Suprapubic skin (tissue), 4 donors: ENCODE data around the gene PRDM5. TPM values are rescaled to one million over a fixed set of nuclear protein-coding genes. Genes with fewer than 3 reads are reported as not detected.

Experiments
- DNase-seq, 2 donors: peaks; one replicate each; pipeline ENCODE4 v3.0.0-alpha.2; 2019; ENCODE audit warnings: low spot score in 2 of 2
- H3K27ac ChIP-seq: fragments of 200-600 bp; sonication (generic); one replicate; pipeline ENCODE4 v1.5.1; 2019
- H3K27me3 ChIP-seq: fragments of 200-600 bp; sonication (generic); one replicate; pipeline ENCODE4 v1.5.1; 2019
- H3K36me3 ChIP-seq: fragments of 200-600 bp; sonication (generic); one replicate; pipeline ENCODE4 v1.5.1; 2019
- H3K4me1 ChIP-seq: fragments of 200-600 bp; sonication (generic); one replicate; pipeline ENCODE4 v1.5.1; 2019
- H3K4me3 ChIP-seq: fragments of 200-600 bp; sonication (generic); one replicate; pipeline ENCODE4 v1.5.1; 2019; ENCODE audit warnings: mild to moderate bottlenecking
- H3K9me3 ChIP-seq: fragments of 200-600 bp; sonication (generic); one replicate; pipeline ENCODE4 v1.5.1; 2019
- CTCF ChIP-seq, 2 donors: fragments of 200-600 bp in 1 of 2; fragments of 450-650 bp in 1 of 2; sonication (generic) in 1 of 2; IDR thresholded peaks; one replicate each; pipeline ENCODE4 v1.5.1; 2016 to 2019; ENCODE audit warnings: antibody characterized with exemption in 2 of 2, mild to moderate bottlenecking in 1 of 2, moderate library complexity in 1 of 2
- EP300 ChIP-seq: sonication (generic); formaldehyde crosslinking; IDR thresholded peaks from one replicate; pipeline ENCODE4 v1.6.1; 2017; ENCODE audit warnings: antibody characterized with exemption
- POLR2A ChIP-seq, 2 donors: fragments of 450-650 bp; IDR thresholded peaks; one replicate each; pipeline ENCODE4 v1.6.1; 2017; ENCODE audit warnings: antibody characterized with exemption in 2 of 2, mild to moderate bottlenecking in 2 of 2, moderate library complexity in 2 of 2
- POLR2AphosphoS5 ChIP-seq, 3 donors: sonication (generic); formaldehyde crosslinking; IDR thresholded peaks; one replicate each; pipeline ENCODE4 v1.6.1; 2017; ENCODE audit warnings: antibody characterized with exemption in 3 of 3
- WGBS: methylation state at CpG from one replicate; pipeline ENCODE4 v1.1.5; 2018; 5-methylcytosine and 5-hydroxymethylcytosine counted together
- total RNA-seq, 4 donors: library from RNA; depleted of rRNA; stranded (reverse); fragments of >200 nt; gene quantifications; one replicate each; pipeline ENCODE4 v1.1.0, GENCODE V29; 2016

PRDM5 gene
- total RNA-seq, 4 donors from 2014 or later, result 3.0 to 12.0 (median 4.5) TPM

- no peaks in the 10 kb centered on the region for H3K9me3 ChIP-seq
- H3K27me3 ChIP-seq, result no peaks in the 10 kb centered on the region
- 77% methylated on average over 4 of the region's 4 CpGs for WGBS
- no peak for TF ChIP-seq POLR2AphosphoS5 (IDR thresholded peaks at IDR 0.05)
- no peak for TF ChIP-seq CTCF (IDR thresholded peaks at IDR 0.05)
- TF ChIP-seq EP300, result no peak
- TF ChIP-seq POLR2A (IDR thresholded peaks at IDR 0.05), result no peak
- DNase-seq, result no peak
- no peak overlapping the region for H3K27ac ChIP-seq
- no peaks in the 10 kb centered on the region for H3K4me1 ChIP-seq
- H3K4me3 ChIP-seq, result no peak overlapping the region
- no peaks in the 10 kb centered on the region for H3K36me3 ChIP-seq
Observed at GRCh38 chr4:120728892-120729675, 193.4 kb downstream of the PRDM5 start.

- 89% methylated on average over 6 of the region's 6 CpGs for WGBS
- no peaks in the 10 kb centered on the region for H3K9me3 ChIP-seq
- no peaks in the 10 kb centered on the region for H3K36me3 ChIP-seq
- no peak for DNase-seq
- no peak overlapping the region for H3K27ac ChIP-seq
- H3K27me3 ChIP-seq, result no peaks in the 10 kb centered on the region
- no peaks in the 10 kb centered on the region for H3K4me1 ChIP-seq
- H3K4me3 ChIP-seq, result no peak overlapping the region
- TF ChIP-seq POLR2AphosphoS5 (IDR thresholded peaks at IDR 0.05), result no peak
- no peak for TF ChIP-seq CTCF (IDR thresholded peaks at IDR 0.05)
- no peak for TF ChIP-seq POLR2A (IDR thresholded peaks at IDR 0.05)
- no peak for TF ChIP-seq EP300
Observed at GRCh38 chr4:120725639-120726580, 196.6 kb downstream of the PRDM5 start.

- TF ChIP-seq POLR2A (IDR thresholded peaks at IDR 0.05) (no peak), CTCF (IDR thresholded peaks at IDR 0.05) (no peak), EP300 (no peak), POLR2AphosphoS5 (IDR thresholded peaks at IDR 0.05) (no peak)
- Histone ChIP-seq H3K9me3 (no peaks in the 10 kb centered on the region), H3K36me3 (no peaks in the 10 kb centered on the region), H3K4me1 (no peaks in the 10 kb centered on the region), H3K27ac (no peak overlapping the region), H3K4me3 (no peak overlapping the region), H3K27me3 (no peaks in the 10 kb centered on the region)
- 80% methylated on average over 2 of the region's 2 CpGs for WGBS
- DNase-seq, result no peak
Observed at GRCh38 chr4:120724656-120725055, 197.9 kb downstream of the PRDM5 start.

- 95% methylated on average over 2 of the region's 2 CpGs for WGBS
- Histone ChIP-seq H3K9me3 (no peaks in the 10 kb centered on the region), H3K27ac (no peak overlapping the region), H3K36me3 (no peaks in the 10 kb centered on the region), H3K27me3 (no peaks in the 10 kb centered on the region), H3K4me1 (no peaks in the 10 kb centered on the region), H3K4me3 (no peak overlapping the region)
- TF ChIP-seq CTCF (IDR thresholded peaks at IDR 0.05) (no peak), POLR2A (IDR thresholded peaks at IDR 0.05) (no peak), EP300 (no peak), POLR2AphosphoS5 (IDR thresholded peaks at IDR 0.05) (no peak)
- DNase-seq, result no peak
Observed at GRCh38 chr4:120723986-120724385, 198.5 kb downstream of the PRDM5 start.

- Histone ChIP-seq H3K9me3 (no peaks in the 10 kb centered on the region), H3K27ac (no peak overlapping the region), H3K27me3 (no peaks in the 10 kb centered on the region), H3K36me3 (no peaks in the 10 kb centered on the region), H3K4me1 (no peaks in the 10 kb centered on the region), H3K4me3 (no peak overlapping the region)
- WGBS, result 91% methylated on average over 3 of the region's 3 CpGs
- TF ChIP-seq POLR2A (IDR thresholded peaks at IDR 0.05) (no peak), CTCF (IDR thresholded peaks at IDR 0.05) (no peak), EP300 (no peak), POLR2AphosphoS5 (IDR thresholded peaks at IDR 0.05) (no peak)
- DNase-seq, result no peak
Observed at GRCh38 chr4:120723105-120723504, 199.4 kb downstream of the PRDM5 start.
